Smooth muscle cell (in vitro differentiated cells): ENCODE measurements around the gene SLC17A1. TPM values are rescaled to one million over a fixed set of nuclear protein-coding genes. Genes with fewer than 3 reads are reported as not detected.

Source experiments
- DNase-seq: peaks from one replicate; lab custom pipeline; 2025; ENCODE audit not compliant: unreplicated experiment; lab: John Stamatoyannopoulos, UW
- H2AFZ ChIP-seq: fragments of 200-600 bp; sonication (generic); 2 replicates; pipeline ENCODE4 v1.6.0; 2016; ENCODE audit warnings: antibody characterized with exemption, low read depth, mild to moderate bottlenecking
- H3F3A ChIP-seq: fragments of 200-600 bp; sonication (generic); 2 replicates; pipeline ENCODE4 v1.6.0; 2017; ENCODE audit warnings: antibody characterized with exemption, low read depth
- H3K27ac ChIP-seq: fragments of 200-600 bp; sonication (generic); 2 replicates; pipeline ENCODE4 v1.5.1; 2016; ENCODE audit warnings: low read depth, mild to moderate bottlenecking
- H3K27me3 ChIP-seq: fragments of 200-600 bp; sonication (generic); 2 replicates; pipeline ENCODE4 v1.6.1; 2016; ENCODE audit warnings: low read depth, mild to moderate bottlenecking
- H3K36me3 ChIP-seq: fragments of 200-600 bp; sonication (generic); 2 replicates; pipeline ENCODE4 v1.5.1; 2016; ENCODE audit warnings: low read depth
- H3K4me1 ChIP-seq: fragments of 200-600 bp; sonication (generic); 2 replicates; pipeline ENCODE4 v1.5.1; 2016; ENCODE audit warnings: low read depth
- H3K4me2 ChIP-seq: fragments of 200-600 bp; sonication (generic); 2 replicates; pipeline ENCODE4 v1.6.0; 2016; ENCODE audit warnings: mild to moderate bottlenecking
- H3K4me3 ChIP-seq: fragments of 200-600 bp; sonication (generic); 2 replicates; pipeline ENCODE4 v1.5.1; 2016; ENCODE audit warnings: mild to moderate bottlenecking
- H3K79me2 ChIP-seq: fragments of 200-600 bp; sonication (generic); 2 replicates; pipeline ENCODE4 v1.6.0; 2016; ENCODE audit warnings: low read depth, mild to moderate bottlenecking
- H3K9ac ChIP-seq: fragments of 200-600 bp; sonication (generic); 2 replicates; pipeline ENCODE4 v1.6.0; 2016; ENCODE audit warnings: low read depth
- H3K9me3 ChIP-seq: fragments of 200-600 bp; sonication (generic); replicated peaks from 2 replicates; pipeline ENCODE4 v1.5.1; 2016; ENCODE audit warnings: low read depth
- H4K20me1 ChIP-seq: fragments of 200-600 bp; sonication (generic); 2 replicates; pipeline ENCODE4 v1.6.0; 2016; ENCODE audit warnings: low read depth
- CTCF ChIP-seq: fragments of 200-600 bp; sonication (generic); IDR thresholded peaks from 2 replicates; pipeline ENCODE4 v1.5.1; 2017; ENCODE audit warnings: borderline replicate concordance, mild to moderate bottlenecking, antibody characterized with exemption; ENCODE audit not compliant: insufficient read depth, poor library complexity, severe bottlenecking
- WGBS: methylation state at CpG from one replicate; pipeline ENCODE4 v1.1.7; 2016; ENCODE audit warnings: low lambda C conversion rate; 5-methylcytosine and 5-hydroxymethylcytosine counted together
- polyA plus RNA-seq: library from polyadenylated mRNA; unstranded; fragments of >200 nt; fragmentation: Nextera tagmentation; extraction: Ambion mirVana; gene quantifications from 2 replicates; pipeline ENCODE4 v1.2.1, GENCODE V29; 2016
- total RNA-seq: library from RNA; depleted of rRNA; stranded (reverse); fragments of >200 nt; gene quantifications from 2 replicates; pipeline ENCODE4 v1.2.3, GENCODE V29; 2014

SLC17A1 gene
- total and polyA plus RNA-seq, 2 experiments from 2014 or later, result not detected

- H3F3A ChIP-seq, result no peaks in the 10 kb centered on the region
- no peak for DNase-seq
- no peak overlapping the region for H3K27ac ChIP-seq
- no peaks in the 10 kb centered on the region for H3K36me3 ChIP-seq
- H4K20me1 ChIP-seq, result no peaks in the 10 kb centered on the region
- no peak for TF ChIP-seq CTCF
- peaks cover 5% of the 10 kb centered on the region for H3K4me1 ChIP-seq
- H3K4me3 ChIP-seq, result no peak overlapping the region
- 52% methylated on average over 2 of the region's 2 CpGs for WGBS
- no peaks in the 10 kb centered on the region for H3K27me3 ChIP-seq
- H3K4me2 ChIP-seq, result no peak overlapping the region
- no peak overlapping the region for H3K9ac ChIP-seq
- no peaks in the 10 kb centered on the region for H3K79me2 ChIP-seq
- H3K9me3 ChIP-seq, result no peaks in the 10 kb centered on the region
- no peak overlapping the region for H2AFZ ChIP-seq
These were observed 57.6 kb downstream of the SLC17A1 start for GRCh38 chr6:25774120-25774715.

GRCh38 chr6:25769983-25770382, 61.9 kb downstream of the SLC17A1 start:
- no peaks in the 10 kb centered on the region for H4K20me1 ChIP-seq
- no peak overlapping the region for H3K9ac ChIP-seq
- no peak for TF ChIP-seq CTCF
- no peak overlapping the region for H3K4me3 ChIP-seq
- H3K27me3 ChIP-seq, result no peaks in the 10 kb centered on the region
- H3K4me1 ChIP-seq, result peaks cover 5% of the 10 kb centered on the region
- WGBS, result 86% methylated on average over 2 of the region's 2 CpGs
- no peak overlapping the region for H2AFZ ChIP-seq
- H3K79me2 ChIP-seq, result no peaks in the 10 kb centered on the region
- H3K36me3 ChIP-seq, result no peaks in the 10 kb centered on the region
- H3K9me3 ChIP-seq, result no peaks in the 10 kb centered on the region
- no peak for DNase-seq
- H3F3A ChIP-seq, result no peaks in the 10 kb centered on the region
- H3K4me2 ChIP-seq, result no peak overlapping the region
- H3K27ac ChIP-seq, result no peak overlapping the region

- Histone ChIP-seq H3K79me2 (no peaks in the 10 kb centered on the region), H3K4me2 (no peak overlapping the region), H3K9me3 (no peaks in the 10 kb centered on the region), H3K27me3 (no peaks in the 10 kb centered on the region), H2AFZ (no peak overlapping the region), H3K9ac (no peak overlapping the region), H3K4me1 (no peaks in the 10 kb centered on the region), H4K20me1 (no peaks in the 10 kb centered on the region), H3K36me3 (no peaks in the 10 kb centered on the region), H3K4me3 (no peak overlapping the region), H3K27ac (no peak overlapping the region), H3F3A (no peaks in the 10 kb centered on the region)
- DNase-seq, result no peak
- 78% methylated on average over 1 of the region's 1 CpG for WGBS
- TF ChIP-seq CTCF, result no peak
These were observed 63.3 kb downstream of the SLC17A1 start for GRCh38 chr6:25768566-25768965.

GRCh38 chr6:25764611-25765010, 67.2 kb downstream of the SLC17A1 start:
- Histone ChIP-seq H3K36me3 (no peaks in the 10 kb centered on the region), H3K9ac (no peak overlapping the region), H3K27me3 (no peaks in the 10 kb centered on the region), H3K4me1 (no peaks in the 10 kb centered on the region), H2AFZ (no peak overlapping the region), H3K27ac (no peak overlapping the region), H4K20me1 (no peaks in the 10 kb centered on the region), H3K9me3 (no peaks in the 10 kb centered on the region), H3K79me2 (no peaks in the 10 kb centered on the region), H3K4me3 (no peak overlapping the region), H3F3A (no peaks in the 10 kb centered on the region), H3K4me2 (no peak overlapping the region)
- no peak for TF ChIP-seq CTCF
- no peak for DNase-seq
- WGBS, result 97% methylated on average over 2 of the region's 2 CpGs
